GM23338 (cell line): ENCODE results near the gene TASP1. TPM values are rescaled to one million over a fixed set of nuclear protein-coding genes. Genes with fewer than 3 reads are reported as not detected.

Source experiments
- ATAC-seq: fragments of 200-7000 bp; cut with Tn5 transposase; 3 replicates; pipeline ENCODE4 v1.9.1; 2020
- DNase-seq: peaks from one replicate; pipeline ENCODE4 v3.0.0-alpha.2; 2015; ENCODE audit warnings: low spot score
- H2AFZ ChIP-seq: fragments of 200-600 bp; sonication (generic); 2 replicates; pipeline ENCODE4 v1.8.0; 2016; ENCODE audit warnings: antibody characterized with exemption, mild to moderate bottlenecking, moderate library complexity
- H3F3A ChIP-seq: fragments of 200-600 bp; sonication (generic); replicated peaks from 2 replicates; pipeline ENCODE4 v1.8.0; 2017; ENCODE audit warnings: antibody characterized with exemption, mixed run types, low read depth
- H3K27ac ChIP-seq: fragments of 200-600 bp; sonication (generic); 2 replicates; pipeline ENCODE4 v1.6.1; 2016; ENCODE audit warnings: low read depth
- H3K27me3 ChIP-seq: fragments of 200-600 bp; sonication (generic); 2 replicates; pipeline ENCODE4 v1.8.0; 2016; ENCODE audit warnings: mild to moderate bottlenecking, mixed run types, moderate library complexity; ENCODE audit not compliant: insufficient read depth
- H3K36me3 ChIP-seq: fragments of 200-600 bp; sonication (generic); 2 replicates; pipeline ENCODE4 v1.8.0; 2016; ENCODE audit warnings: mild to moderate bottlenecking; ENCODE audit not compliant: insufficient read depth
- H3K4me1 ChIP-seq: fragments of 200-600 bp; sonication (generic); 2 replicates; pipeline ENCODE4 v1.8.0; 2016; ENCODE audit warnings: mild to moderate bottlenecking, moderate library complexity; ENCODE audit not compliant: insufficient read depth
- H3K4me2 ChIP-seq: fragments of 200-600 bp; sonication (generic); 2 replicates; pipeline ENCODE4 v1.7.1; 2017; ENCODE audit warnings: mixed run types
- H3K4me3 ChIP-seq: fragments of 200-600 bp; sonication (generic); 2 replicates; pipeline ENCODE4 v1.6.1; 2016; ENCODE audit warnings: mixed run types
- H3K79me2 ChIP-seq: fragments of 200-600 bp; sonication (generic); replicated peaks from 2 replicates; pipeline ENCODE4 v1.8.0; 2017; ENCODE audit warnings: mild to moderate bottlenecking; ENCODE audit not compliant: insufficient read depth
- H3K9me2 ChIP-seq: fragments of 200-600 bp; sonication (generic); 2 replicates; pipeline ENCODE4 v1.8.0; 2017; ENCODE audit not compliant: insufficient read depth
- H4K20me1 ChIP-seq: fragments of 200-600 bp; sonication (generic); replicated peaks from 2 replicates; pipeline ENCODE4 v1.8.0; 2017; ENCODE audit warnings: mild to moderate bottlenecking; ENCODE audit not compliant: insufficient read depth
- H3K27ac Mint-ChIP-seq: 2 replicates; pipeline ENCODE4 v1.8.0; 2020; ENCODE audit warnings: inconsistent platforms, mild to moderate bottlenecking, moderate library complexity, mixed read lengths
- H3K27me3 Mint-ChIP-seq: 3 replicates; pipeline ENCODE4 v1.8.0; 2022; ENCODE audit warnings: low read depth, mild to moderate bottlenecking, moderate library complexity, mixed read lengths, inconsistent platforms; ENCODE audit not compliant: insufficient read depth, poor library complexity
- H3K36me3 Mint-ChIP-seq: 3 replicates; pipeline ENCODE4 v1.8.0; 2021; ENCODE audit warnings: low read depth, mild to moderate bottlenecking, inconsistent platforms, moderate library complexity, mixed read lengths
- H3K4me1 Mint-ChIP-seq: 3 replicates; pipeline ENCODE4 v1.8.0; 2020; ENCODE audit warnings: mild to moderate bottlenecking, inconsistent platforms, mixed read lengths
- H3K4me3 Mint-ChIP-seq: 3 replicates; pipeline ENCODE4 v1.8.0; 2021; ENCODE audit warnings: moderate library complexity, mild to moderate bottlenecking, inconsistent platforms, mixed read lengths
- H3K9me3 Mint-ChIP-seq: 3 replicates; pipeline ENCODE4 v1.8.0; 2020; ENCODE audit warnings: moderate library complexity, mild to moderate bottlenecking, inconsistent platforms, mixed read lengths
- CREB1 ChIP-seq: fragments of 250-450 bp; sonication (Bioruptor Pico); IDR thresholded peaks from 2 replicates; pipeline ENCODE4 v1.5.0; 2020; ENCODE audit warnings: low read depth, mild to moderate bottlenecking, moderate library complexity
- ETS1 ChIP-seq: IDR thresholded peaks from 2 replicates; pipeline ENCODE4 v1.6.1; 2016; ENCODE audit warnings: antibody characterized with exemption
- EZH2 ChIP-seq: fragments of 200-600 bp; sonication (generic); IDR thresholded peaks from one replicate; pipeline ENCODE4 v1.8.0; 2017; ENCODE audit warnings: antibody characterized with exemption, mild to moderate bottlenecking, low read depth; ENCODE audit not compliant: unreplicated experiment
- EZH2phosphoT487 ChIP-seq: fragments of 200-600 bp; sonication (generic); IDR thresholded peaks from one replicate; pipeline ENCODE4 v1.8.1; 2018; ENCODE audit warnings: antibody characterized with exemption; ENCODE audit not compliant: unreplicated experiment
- JUNB ChIP-seq: IDR thresholded peaks from one replicate; pipeline ENCODE4 v1.6.1; 2016; ENCODE audit warnings: antibody characterized with exemption; ENCODE audit not compliant: unreplicated experiment
- NANOG ChIP-seq: IDR thresholded peaks from 2 replicates; pipeline ENCODE4 v1.6.1; 2016; ENCODE audit warnings: antibody characterized with exemption, borderline replicate concordance
- REST ChIP-seq: IDR thresholded peaks from one replicate; pipeline ENCODE4 v1.6.1; 2018; ENCODE audit warnings: antibody characterized with exemption; ENCODE audit not compliant: unreplicated experiment
- STAT1 ChIP-seq: IDR thresholded peaks from one replicate; pipeline ENCODE4 v1.6.1; 2016; ENCODE audit warnings: antibody characterized with exemption; ENCODE audit not compliant: unreplicated experiment
- polyA plus RNA-seq: library from polyadenylated mRNA; unstranded; fragments of >200 nt; fragmentation: Nextera tagmentation; extraction: Ambion mirVana; gene quantifications from 2 replicates; pipeline ENCODE4 v1.2.1, GENCODE V29; 2016
- total RNA-seq: library from RNA; depleted of rRNA; stranded (reverse); fragments of >200 nt; shearing (Covaris generic); gene quantifications from 2 replicates; pipeline ENCODE4 v1.2.3, GENCODE V29; 2014
- TF ChIP-seq, protein P1 (sequence below), 2 experiments: fragments of 200-600 bp in 1 of 2; sonication (generic) in 1 of 2; conservative IDR thresholded peaks; 2 replicates each; pipeline versions ENCODE4 v1.5.1 to v1.6.1; 2016 to 2017; ENCODE audit warnings: antibody characterized with exemption in 2 of 2, low read depth in 2 of 2, mild to moderate bottlenecking in 2 of 2, moderate library complexity in 1 of 2

TASP1 gene
- total and polyA plus RNA-seq, 2 experiments from 2014 or later, result 9.7 to 9.8 TPM

DNA sequence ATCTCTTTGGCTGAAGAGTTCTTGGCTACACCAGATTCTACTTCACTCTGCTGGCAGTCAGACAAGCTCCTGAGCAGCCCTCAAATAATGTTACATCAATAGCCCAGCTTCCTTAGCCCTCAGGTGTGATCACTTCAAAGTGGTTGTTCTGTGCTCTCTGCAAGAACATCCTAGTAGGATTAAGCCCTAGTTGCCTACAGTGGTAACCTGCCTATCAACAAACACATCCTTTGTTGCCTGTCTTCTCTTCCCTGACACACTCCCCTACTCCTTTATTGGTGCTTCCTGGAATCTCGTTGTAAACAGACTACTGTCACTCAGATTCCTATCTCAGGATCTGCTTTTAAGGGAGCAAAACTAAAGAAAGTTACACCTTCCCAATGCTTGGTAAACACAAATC lies 45.1 kb upstream of the TASP1 start:
- H3K27me3 ChIP-seq, result no peaks in the 10 kb centered on the region
- TF ChIP-seq JUNB (no peak), STAT1 (no peak), NANOG (no peak), ETS1 (no peak), EZH2 (no peak), REST (no peak)
- TF ChIP-seq, protein P1, sequence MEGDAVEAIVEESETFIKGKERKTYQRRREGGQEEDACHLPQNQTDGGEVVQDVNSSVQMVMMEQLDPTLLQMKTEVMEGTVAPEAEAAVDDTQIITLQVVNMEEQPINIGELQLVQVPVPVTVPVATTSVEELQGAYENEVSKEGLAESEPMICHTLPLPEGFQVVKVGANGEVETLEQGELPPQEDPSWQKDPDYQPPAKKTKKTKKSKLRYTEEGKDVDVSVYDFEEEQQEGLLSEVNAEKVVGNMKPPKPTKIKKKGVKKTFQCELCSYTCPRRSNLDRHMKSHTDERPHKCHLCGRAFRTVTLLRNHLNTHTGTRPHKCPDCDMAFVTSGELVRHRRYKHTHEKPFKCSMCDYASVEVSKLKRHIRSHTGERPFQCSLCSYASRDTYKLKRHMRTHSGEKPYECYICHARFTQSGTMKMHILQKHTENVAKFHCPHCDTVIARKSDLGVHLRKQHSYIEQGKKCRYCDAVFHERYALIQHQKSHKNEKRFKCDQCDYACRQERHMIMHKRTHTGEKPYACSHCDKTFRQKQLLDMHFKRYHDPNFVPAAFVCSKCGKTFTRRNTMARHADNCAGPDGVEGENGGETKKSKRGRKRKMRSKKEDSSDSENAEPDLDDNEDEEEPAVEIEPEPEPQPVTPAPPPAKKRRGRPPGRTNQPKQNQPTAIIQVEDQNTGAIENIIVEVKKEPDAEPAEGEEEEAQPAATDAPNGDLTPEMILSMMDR (conservative IDR thresholded peaks at IDR 0.05; ENCODE audit: low read depth in 2 of 2), result no peak

DNA sequence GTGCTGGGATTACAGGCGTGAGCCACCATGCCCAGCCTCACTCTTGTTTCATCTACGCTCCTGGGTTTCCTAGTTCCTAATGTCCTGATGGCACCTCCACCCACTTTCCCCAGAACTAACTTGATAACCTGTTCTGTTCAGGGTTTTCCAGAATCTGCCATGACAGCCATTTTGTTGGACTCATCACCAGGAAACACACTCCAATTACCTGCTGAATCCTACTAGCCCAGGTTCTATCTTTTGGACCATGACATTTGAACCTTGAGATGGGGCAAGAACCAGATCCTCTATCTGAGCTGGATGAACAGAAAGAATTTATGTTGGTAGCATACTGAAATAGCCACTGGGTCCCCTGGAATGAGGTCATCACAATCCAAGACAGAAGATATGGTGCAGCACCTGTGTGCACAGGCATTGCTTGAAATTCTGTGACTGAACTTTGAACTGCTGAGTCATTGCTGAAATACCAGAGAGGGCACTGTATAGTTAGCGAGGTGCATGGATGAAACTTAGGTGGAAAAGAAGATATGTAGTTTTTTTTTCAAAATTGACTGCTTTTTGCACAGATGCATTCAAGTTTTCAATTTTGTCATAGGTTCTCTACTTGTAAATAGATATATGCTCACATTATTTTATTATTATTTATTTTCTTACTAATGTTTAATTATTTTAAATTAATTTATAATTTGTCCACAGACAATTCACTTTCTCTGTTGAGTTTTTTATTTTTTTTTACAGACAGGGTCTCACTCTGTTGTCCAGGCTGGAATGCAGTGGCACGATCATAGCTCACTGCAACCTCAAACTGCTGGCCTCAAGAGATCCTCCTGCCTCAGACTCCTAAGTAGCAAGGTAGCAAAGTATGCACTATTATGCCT lies 42.8 kb upstream of the TASP1 start:
- H3K4me1 Mint-ChIP-seq, result no peaks in the 10 kb centered on the region
- DNase-seq (no peak), ATAC-seq (no peak)
- Histone ChIP-seq H3K4me2 (no peak overlapping the region), H4K20me1 (no peaks in the 10 kb centered on the region), H3K27me3 (no peaks in the 10 kb centered on the region), H3K4me1 (no peaks in the 10 kb centered on the region), H3K27ac (no peak overlapping the region), H3K79me2 (no peaks in the 10 kb centered on the region), H3K4me3 (no peak overlapping the region), H3K9me2 (peaks cover 3% of the 10 kb centered on the region), H2AFZ (no peak overlapping the region), H3K36me3 (no peaks in the 10 kb centered on the region), H3F3A (no peaks in the 10 kb centered on the region)
- no peak overlapping the region for H3K27ac Mint-ChIP-seq
- H3K27me3 Mint-ChIP-seq, result peaks cover 1% of the 10 kb centered on the region
- no peak overlapping the region for H3K4me3 Mint-ChIP-seq
- no peaks in the 10 kb centered on the region for H3K36me3 Mint-ChIP-seq
- H3K9me3 Mint-ChIP-seq, result no peaks in the 10 kb centered on the region
- TF ChIP-seq CREB1 (CRISPR knock-in tag) (no peak), NANOG (no peak), JUNB (no peak), ETS1 (no peak), EZH2phosphoT487 (no peak), REST (no peak)

More for the DNA sequence above, 45.1 kb upstream of the TASP1 start:
- Histone ChIP-seq H3K4me3 (no peak overlapping the region), H3K9me2 (peaks cover 3% of the 10 kb centered on the region), H3F3A (no peaks in the 10 kb centered on the region), H3K27ac (no peak overlapping the region), H3K79me2 (no peaks in the 10 kb centered on the region), H3K36me3 (no peaks in the 10 kb centered on the region), H3K4me2 (no peak overlapping the region), H3K4me1 (no peaks in the 10 kb centered on the region), H2AFZ (no peak overlapping the region; the same call in 1 of the 2 replicates), H4K20me1 (no peaks in the 10 kb centered on the region)
- Mint-ChIP-seq H3K27me3 (peaks cover 1% of the 10 kb centered on the region), H3K4me1 (no peaks in the 10 kb centered on the region), H3K9me3 (no peaks in the 10 kb centered on the region), H3K36me3 (no peaks in the 10 kb centered on the region), H3K27ac (no peak overlapping the region), H3K4me3 (no peak overlapping the region)
- ATAC-seq, result peak; percentile 26; the same call in 1 of the 3 replicates
- DNase-seq, result no peak
